ENCODE data around the gene MEIS2.

The MEIS2 gene

GRCh38 chr15:36901012-36901411, 199.3 kb downstream of the MEIS2 start:
- DNase-seq (ENCODE audit: low spot score): no peak

GRCh38 chr15:36899696-36900095, 200.7 kb downstream of the MEIS2 start:
- DNase-seq (ENCODE audit: low spot score): no peak

- DNase-seq (ENCODE audit: low spot score): no peak
Observed at GRCh38 chr15:36898536-36899126, 201.7 kb downstream of the MEIS2 start.

GRCh38 chr15:36897834-36898233, 202.5 kb downstream of the MEIS2 start:
- DNase-seq (ENCODE audit: low spot score): no peak

GRCh38 chr15:36896949-36897348, 203.4 kb downstream of the MEIS2 start:
- DNase-seq (ENCODE audit: low spot score): no peak

GRCh38 chr15:36894075-36894474, 206.3 kb downstream of the MEIS2 start:
- DNase-seq (ENCODE audit: low spot score): no peak

GRCh38 chr15:36893276-36893675, 207.1 kb downstream of the MEIS2 start:
- no peak for DNase-seq (ENCODE audit: low spot score)

- no peak for DNase-seq (ENCODE audit: low spot score)
Observed at GRCh38 chr15:36888011-36888992, 212.0 kb downstream of the MEIS2 start.

- no peak for DNase-seq (ENCODE audit: low spot score)
Observed at GRCh38 chr15:36887214-36887961, 213.0 kb downstream of the MEIS2 start.

- no peak for DNase-seq (ENCODE audit: low spot score)
Observed at GRCh38 chr15:36886701-36887100, 213.6 kb downstream of the MEIS2 start.

- DNase-seq (ENCODE audit: low spot score): no peak
Observed at GRCh38 chr15:36886191-36886590, 214.2 kb downstream of the MEIS2 start.

GRCh38 chr15:36885771-36886170, 214.6 kb downstream of the MEIS2 start:
- no peak for DNase-seq (ENCODE audit: low spot score)

GRCh38 chr15:36884936-36885635, 215.3 kb downstream of the MEIS2 start:
- DNase-seq (ENCODE audit: low spot score): no peak

GRCh38 chr15:36884518-36884875, 215.9 kb downstream of the MEIS2 start:
- no peak for DNase-seq (ENCODE audit: low spot score)

GRCh38 chr15:36883713-36884517, 216.4 kb downstream of the MEIS2 start:
- DNase-seq (ENCODE audit: low spot score): peak; percentile 92

GRCh38 chr15:36882487-36883131, 217.7 kb downstream of the MEIS2 start:
- peak; percentile 64 for DNase-seq (ENCODE audit: low spot score)

GRCh38 chr15:36882056-36882455, 218.3 kb downstream of the MEIS2 start:
- DNase-seq (ENCODE audit: low spot score): no peak

- DNase-seq (ENCODE audit: low spot score): no peak
Observed at GRCh38 chr15:36881516-36881915, 218.8 kb downstream of the MEIS2 start.

- no peak for DNase-seq (ENCODE audit: low spot score)
Observed at GRCh38 chr15:36880913-36881460, 219.4 kb downstream of the MEIS2 start.

GRCh38 chr15:36880224-36880912, 220.0 kb downstream of the MEIS2 start:
- no peak for DNase-seq (ENCODE audit: low spot score)

All from putamen (tissue), 1 donor.